Erythroblast (primary cell): Measurements from ENCODE around the gene PMPCA.

Experiments
- GATA1 ChIP-seq: IDR thresholded peaks from 2 replicates; pipeline ENCODE4 v1.6.1; 2011; ENCODE audit warnings: low read depth, mild to moderate bottlenecking, control low read depth, low read length, moderate library complexity
- POLR2A ChIP-seq: IDR thresholded peaks from 2 replicates; pipeline ENCODE4 v1.6.1; 2011; ENCODE audit warnings: mild to moderate bottlenecking, low read length

DNA sequence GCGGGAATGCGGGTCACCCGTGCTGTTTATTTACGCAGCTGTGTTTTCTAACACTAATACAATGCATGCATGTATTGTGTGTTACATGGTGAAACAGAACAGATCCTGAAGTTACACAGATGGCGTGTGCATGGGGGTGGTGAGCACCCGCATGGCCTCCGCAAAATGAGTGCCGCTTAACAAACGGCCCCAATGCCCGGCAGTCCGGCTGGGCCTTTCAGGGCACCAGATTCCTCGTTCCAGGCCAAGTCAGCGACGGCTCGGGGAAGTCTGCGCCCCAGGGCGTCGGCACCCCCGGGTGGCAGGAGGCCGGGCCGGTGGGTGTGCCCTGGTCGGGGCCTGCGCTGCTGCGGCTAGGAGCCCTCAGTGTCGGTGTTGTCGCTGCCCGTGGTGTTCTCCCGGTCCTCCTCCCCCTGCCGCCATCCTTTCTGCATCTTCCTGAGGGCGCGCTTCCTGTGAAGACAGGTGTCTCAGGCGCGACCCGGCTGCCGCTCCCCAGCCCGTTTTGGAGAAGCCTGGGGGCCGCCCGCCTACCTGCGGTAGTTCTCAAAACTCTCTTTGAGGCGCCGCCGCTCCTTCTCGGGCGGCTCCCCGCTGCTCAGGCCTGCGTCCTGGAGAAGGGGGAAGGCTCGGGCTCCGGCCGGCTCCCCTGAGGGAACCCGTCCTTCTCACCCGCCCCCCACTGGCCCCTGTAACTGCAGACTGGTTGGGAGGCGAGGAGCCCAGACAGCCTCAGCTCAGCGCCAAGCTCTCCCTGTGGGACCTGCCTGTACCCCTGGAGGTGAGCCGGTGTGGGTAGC is 46.3 kb upstream of the PMPCA start:
- TF ChIP-seq POLR2A (no peak), GATA1 (no peak)
